HepG2 (cell line): ENCODE data around the gene FUT6. TPM values are rescaled to one million over a fixed set of nuclear protein-coding genes. Genes with fewer than 3 reads are reported as not detected.

Experiments used
- GPBP1L1 ChIP-seq: sonication (generic); formaldehyde crosslinking; IDR thresholded peaks from 2 replicates; pipeline ENCODE4 v1.5.0; 2020; ENCODE audit warnings: mild to moderate bottlenecking, missing genetic modification reagents
- MLLT10 ChIP-seq: sonication (generic); formaldehyde crosslinking; IDR thresholded peaks from 2 replicates; pipeline ENCODE4 v1.4.0; 2020; ENCODE audit warnings: missing genetic modification reagents
- MYNN ChIP-seq: sonication (generic); formaldehyde crosslinking; IDR thresholded peaks from 2 replicates; pipeline ENCODE4 v1.4.0; 2020; ENCODE audit warnings: mild to moderate bottlenecking, low read depth, missing genetic modification reagents
- PAF1 ChIP-seq: IDR thresholded peaks from 2 replicates; pipeline ENCODE4 v1.6.1; 2016; ENCODE audit warnings: missing genetic modification reagents, missing compliant biosample characterization
- PAWR ChIP-seq: sonication (generic); formaldehyde crosslinking; IDR thresholded peaks from 2 replicates; pipeline ENCODE4 v1.4.0; 2020; ENCODE audit warnings: missing genetic modification reagents, mild to moderate bottlenecking, borderline replicate concordance
- U2AF1 ChIP-seq: fragments of 200-400 bp; formaldehyde crosslinking; optimal IDR thresholded peaks from 2 replicates; pipeline ENCODE3; 2017; ENCODE audit warnings: mild to moderate bottlenecking, low read depth, low read length
- ZNF3 ChIP-seq: IDR thresholded peaks from 2 replicates; pipeline ENCODE4 v1.7.0; 2017; ENCODE audit warnings: inconsistent platforms
- ZNF589 ChIP-seq: sonication (generic); formaldehyde crosslinking; conservative IDR thresholded peaks from 2 replicates; pipeline ENCODE4 v1.8.0; 2022; ENCODE audit warnings: mild to moderate bottlenecking, moderate library complexity, missing genetic modification reagents
- ZNF724P ChIP-seq: sonication (generic); formaldehyde crosslinking; IDR thresholded peaks from 2 replicates; pipeline ENCODE4 v1.8.0; 2022; ENCODE audit warnings: missing genetic modification reagents, borderline replicate concordance
- polyA plus RNA-seq, 8 experiments: library from polyadenylated mRNA; depleted of rRNA in 3 of 8; stranded (reverse) in 7 of 8; unstranded in 1 of 8; fragments of >200 nt; fragmentation: Illumina TruSeq in 4 of 8; extraction: Trizol in 4 of 8; gene quantifications; 2 replicates each; pipeline versions ENCODE4 v1.2.1 to v1.2.3, GENCODE V29; 2011 to 2016; ENCODE audit warnings: low read depth in 4 of 8, missing spikeins in 1 of 8, mixed read lengths in 1 of 8; ENCODE audit not compliant: insufficient read depth in 1 of 8
- total RNA-seq, 5 experiments: library from RNA; depleted of rRNA; stranded (reverse); fragments of >200 nt; fragmentation: Illumina TruSeq; extraction: Trizol; gene quantifications; 2 replicates each; pipeline ENCODE4 v1.2.3, GENCODE V29; 2016; ENCODE audit warnings: low read depth in 1 of 5
- TF ChIP-seq, protein P1 (sequence below): sonication (generic); formaldehyde crosslinking; IDR thresholded peaks from 2 replicates; pipeline ENCODE4 v1.4.0; 2020; ENCODE audit warnings: missing genetic modification reagents
- TF ChIP-seq, protein P2 (sequence below): sonication (generic); formaldehyde crosslinking; IDR thresholded peaks from 2 replicates; pipeline ENCODE4 v1.5.1; 2020; ENCODE audit warnings: mild to moderate bottlenecking, missing genetic modification reagents, moderate library complexity

Gene FUT6
- total and polyA plus RNA-seq, 2 of the 13 experiments (the other 11 are each of a cell fraction or from before 2014, with no cell fraction given), result 8.2 to 27.7 TPM

GRCh38 chr19:5799247-5800241, 40.0 kb downstream of the FUT6 start (continued):
- TF ChIP-seq PAWR, result no peak
- no peak for TF ChIP-seq PAF1 (CRISPR knock-in tag)
- no peak for TF ChIP-seq MYNN (CRISPR knock-in tag)
- no peak for TF ChIP-seq U2AF1
- TF ChIP-seq, protein P1, sequence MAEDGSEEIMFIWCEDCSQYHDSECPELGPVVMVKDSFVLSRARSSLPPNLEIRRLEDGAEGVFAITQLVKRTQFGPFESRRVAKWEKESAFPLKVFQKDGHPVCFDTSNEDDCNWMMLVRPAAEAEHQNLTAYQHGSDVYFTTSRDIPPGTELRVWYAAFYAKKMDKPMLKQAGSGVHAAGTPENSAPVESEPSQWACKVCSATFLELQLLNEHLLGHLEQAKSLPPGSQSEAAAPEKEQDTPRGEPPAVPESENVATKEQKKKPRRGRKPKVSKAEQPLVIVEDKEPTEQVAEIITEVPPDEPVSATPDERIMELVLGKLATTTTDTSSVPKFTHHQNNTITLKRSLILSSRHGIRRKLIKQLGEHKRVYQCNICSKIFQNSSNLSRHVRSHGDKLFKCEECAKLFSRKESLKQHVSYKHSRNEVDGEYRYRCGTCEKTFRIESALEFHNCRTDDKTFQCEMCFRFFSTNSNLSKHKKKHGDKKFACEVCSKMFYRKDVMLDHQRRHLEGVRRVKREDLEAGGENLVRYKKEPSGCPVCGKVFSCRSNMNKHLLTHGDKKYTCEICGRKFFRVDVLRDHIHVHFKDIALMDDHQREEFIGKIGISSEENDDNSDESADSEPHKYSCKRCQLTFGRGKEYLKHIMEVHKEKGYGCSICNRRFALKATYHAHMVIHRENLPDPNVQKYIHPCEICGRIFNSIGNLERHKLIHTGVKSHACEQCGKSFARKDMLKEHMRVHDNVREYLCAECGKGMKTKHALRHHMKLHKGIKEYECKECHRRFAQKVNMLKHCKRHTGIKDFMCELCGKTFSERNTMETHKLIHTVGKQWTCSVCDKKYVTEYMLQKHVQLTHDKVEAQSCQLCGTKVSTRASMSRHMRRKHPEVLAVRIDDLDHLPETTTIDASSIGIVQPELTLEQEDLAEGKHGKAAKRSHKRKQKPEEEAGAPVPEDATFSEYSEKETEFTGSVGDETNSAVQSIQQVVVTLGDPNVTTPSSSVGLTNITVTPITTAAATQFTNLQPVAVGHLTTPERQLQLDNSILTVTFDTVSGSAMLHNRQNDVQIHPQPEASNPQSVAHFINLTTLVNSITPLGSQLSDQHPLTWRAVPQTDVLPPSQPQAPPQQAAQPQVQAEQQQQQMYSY (CRISPR knock-in tag), result no peak
- TF ChIP-seq, protein P2, sequence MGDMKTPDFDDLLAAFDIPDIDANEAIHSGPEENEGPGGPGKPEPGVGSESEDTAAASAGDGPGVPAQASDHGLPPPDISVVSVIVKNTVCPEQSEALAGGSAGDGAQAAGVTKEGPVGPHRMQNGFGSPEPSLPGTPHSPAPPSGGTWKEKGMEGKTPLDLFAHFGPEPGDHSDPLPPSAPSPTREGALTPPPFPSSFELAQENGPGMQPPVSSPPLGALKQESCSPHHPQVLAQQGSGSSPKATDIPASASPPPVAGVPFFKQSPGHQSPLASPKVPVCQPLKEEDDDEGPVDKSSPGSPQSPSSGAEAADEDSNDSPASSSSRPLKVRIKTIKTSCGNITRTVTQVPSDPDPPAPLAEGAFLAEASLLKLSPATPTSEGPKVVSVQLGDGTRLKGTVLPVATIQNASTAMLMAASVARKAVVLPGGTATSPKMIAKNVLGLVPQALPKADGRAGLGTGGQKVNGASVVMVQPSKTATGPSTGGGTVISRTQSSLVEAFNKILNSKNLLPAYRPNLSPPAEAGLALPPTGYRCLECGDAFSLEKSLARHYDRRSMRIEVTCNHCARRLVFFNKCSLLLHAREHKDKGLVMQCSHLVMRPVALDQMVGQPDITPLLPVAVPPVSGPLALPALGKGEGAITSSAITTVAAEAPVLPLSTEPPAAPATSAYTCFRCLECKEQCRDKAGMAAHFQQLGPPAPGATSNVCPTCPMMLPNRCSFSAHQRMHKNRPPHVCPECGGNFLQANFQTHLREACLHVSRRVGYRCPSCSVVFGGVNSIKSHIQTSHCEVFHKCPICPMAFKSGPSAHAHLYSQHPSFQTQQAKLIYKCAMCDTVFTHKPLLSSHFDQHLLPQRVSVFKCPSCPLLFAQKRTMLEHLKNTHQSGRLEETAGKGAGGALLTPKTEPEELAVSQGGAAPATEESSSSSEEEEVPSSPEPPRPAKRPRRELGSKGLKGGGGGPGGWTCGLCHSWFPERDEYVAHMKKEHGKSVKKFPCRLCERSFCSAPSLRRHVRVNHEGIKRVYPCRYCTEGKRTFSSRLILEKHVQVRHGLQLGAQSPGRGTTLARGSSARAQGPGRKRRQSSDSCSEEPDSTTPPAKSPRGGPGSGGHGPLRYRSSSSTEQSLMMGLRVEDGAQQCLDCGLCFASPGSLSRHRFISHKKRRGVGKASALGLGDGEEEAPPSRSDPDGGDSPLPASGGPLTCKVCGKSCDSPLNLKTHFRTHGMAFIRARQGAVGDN, result peak; percentile 91
- TF ChIP-seq MLLT10 (CRISPR knock-in tag), result no peak
- TF ChIP-seq ZNF724P (CRISPR knock-in tag), result no peak
- TF ChIP-seq GPBP1L1 (CRISPR knock-in tag), result no peak
- no peak for TF ChIP-seq ZNF3 (CRISPR knock-in tag)
- TF ChIP-seq ZNF589 (CRISPR knock-in tag), result no peak
